GM23338 (cell line): ENCODE data around the gene FOXN1. TPM values are rescaled to one million over a fixed set of nuclear protein-coding genes. Genes with fewer than 3 reads are reported as not detected.
A peak's percentile ranks its signal among the peaks of the same experiment; 100 is the strongest.

ENCODE experiments used
- ATAC-seq: fragments of 200-7000 bp; cut with Tn5 transposase; 3 replicates; pipeline ENCODE4 v1.9.1; 2020
- DNase-seq: peaks from one replicate; pipeline ENCODE4 v3.0.0-alpha.2; 2015; ENCODE audit warnings: low spot score
- H2AFZ ChIP-seq: fragments of 200-600 bp; sonication (generic); 2 replicates; pipeline ENCODE4 v1.8.0; 2016; ENCODE audit warnings: antibody characterized with exemption, mild to moderate bottlenecking, moderate library complexity
- H3F3A ChIP-seq: fragments of 200-600 bp; sonication (generic); replicated peaks from 2 replicates; pipeline ENCODE4 v1.8.0; 2017; ENCODE audit warnings: antibody characterized with exemption, mixed run types, low read depth
- H3K27ac ChIP-seq: fragments of 200-600 bp; sonication (generic); 2 replicates; pipeline ENCODE4 v1.6.1; 2016; ENCODE audit warnings: low read depth
- H3K27me3 ChIP-seq: fragments of 200-600 bp; sonication (generic); 2 replicates; pipeline ENCODE4 v1.8.0; 2016; ENCODE audit warnings: mild to moderate bottlenecking, mixed run types, moderate library complexity; ENCODE audit not compliant: insufficient read depth
- H3K36me3 ChIP-seq: fragments of 200-600 bp; sonication (generic); 2 replicates; pipeline ENCODE4 v1.8.0; 2016; ENCODE audit warnings: mild to moderate bottlenecking; ENCODE audit not compliant: insufficient read depth
- H3K4me1 ChIP-seq: fragments of 200-600 bp; sonication (generic); 2 replicates; pipeline ENCODE4 v1.8.0; 2016; ENCODE audit warnings: mild to moderate bottlenecking, moderate library complexity; ENCODE audit not compliant: insufficient read depth
- H3K4me2 ChIP-seq: fragments of 200-600 bp; sonication (generic); 2 replicates; pipeline ENCODE4 v1.7.1; 2017; ENCODE audit warnings: mixed run types
- H3K4me3 ChIP-seq: fragments of 200-600 bp; sonication (generic); 2 replicates; pipeline ENCODE4 v1.6.1; 2016; ENCODE audit warnings: mixed run types
- H3K79me2 ChIP-seq: fragments of 200-600 bp; sonication (generic); replicated peaks from 2 replicates; pipeline ENCODE4 v1.8.0; 2017; ENCODE audit warnings: mild to moderate bottlenecking; ENCODE audit not compliant: insufficient read depth
- H3K9me2 ChIP-seq: fragments of 200-600 bp; sonication (generic); 2 replicates; pipeline ENCODE4 v1.8.0; 2017; ENCODE audit not compliant: insufficient read depth
- H4K20me1 ChIP-seq: fragments of 200-600 bp; sonication (generic); replicated peaks from 2 replicates; pipeline ENCODE4 v1.8.0; 2017; ENCODE audit warnings: mild to moderate bottlenecking; ENCODE audit not compliant: insufficient read depth
- H3K27ac Mint-ChIP-seq: 2 replicates; pipeline ENCODE4 v1.8.0; 2020; ENCODE audit warnings: inconsistent platforms, mild to moderate bottlenecking, moderate library complexity, mixed read lengths
- H3K27me3 Mint-ChIP-seq: 3 replicates; pipeline ENCODE4 v1.8.0; 2022; ENCODE audit warnings: low read depth, mild to moderate bottlenecking, moderate library complexity, mixed read lengths, inconsistent platforms; ENCODE audit not compliant: insufficient read depth, poor library complexity
- H3K36me3 Mint-ChIP-seq: 3 replicates; pipeline ENCODE4 v1.8.0; 2021; ENCODE audit warnings: low read depth, mild to moderate bottlenecking, inconsistent platforms, moderate library complexity, mixed read lengths
- H3K4me1 Mint-ChIP-seq: 3 replicates; pipeline ENCODE4 v1.8.0; 2020; ENCODE audit warnings: mild to moderate bottlenecking, inconsistent platforms, mixed read lengths
- H3K4me3 Mint-ChIP-seq: 3 replicates; pipeline ENCODE4 v1.8.0; 2021; ENCODE audit warnings: moderate library complexity, mild to moderate bottlenecking, inconsistent platforms, mixed read lengths
- H3K9me3 Mint-ChIP-seq: 3 replicates; pipeline ENCODE4 v1.8.0; 2020; ENCODE audit warnings: moderate library complexity, mild to moderate bottlenecking, inconsistent platforms, mixed read lengths
- CREB1 ChIP-seq: fragments of 250-450 bp; sonication (Bioruptor Pico); IDR thresholded peaks from 2 replicates; pipeline ENCODE4 v1.5.0; 2020; ENCODE audit warnings: low read depth, mild to moderate bottlenecking, moderate library complexity
- CTCF ChIP-seq, 2 experiments: fragments of 200-600 bp in 1 of 2; sonication (generic) in 1 of 2; conservative IDR thresholded peaks; 2 replicates each; pipeline versions ENCODE4 v1.5.1 to v1.6.1; 2016 to 2017; ENCODE audit warnings: antibody characterized with exemption in 2 of 2, low read depth in 2 of 2, mild to moderate bottlenecking in 2 of 2, moderate library complexity in 1 of 2
- EZH2 ChIP-seq: fragments of 200-600 bp; sonication (generic); IDR thresholded peaks from one replicate; pipeline ENCODE4 v1.8.0; 2017; ENCODE audit warnings: antibody characterized with exemption, mild to moderate bottlenecking, low read depth; ENCODE audit not compliant: unreplicated experiment
- EZH2phosphoT487 ChIP-seq: fragments of 200-600 bp; sonication (generic); IDR thresholded peaks from one replicate; pipeline ENCODE4 v1.8.1; 2018; ENCODE audit warnings: antibody characterized with exemption; ENCODE audit not compliant: unreplicated experiment
- JUNB ChIP-seq: IDR thresholded peaks from one replicate; pipeline ENCODE4 v1.6.1; 2016; ENCODE audit warnings: antibody characterized with exemption; ENCODE audit not compliant: unreplicated experiment
- NANOG ChIP-seq: IDR thresholded peaks from 2 replicates; pipeline ENCODE4 v1.6.1; 2016; ENCODE audit warnings: antibody characterized with exemption, borderline replicate concordance
- POLR2AphosphoS5 ChIP-seq: IDR thresholded peaks from 2 replicates; pipeline ENCODE4 v1.6.1; 2016; ENCODE audit warnings: antibody characterized with exemption, low read depth
- STAT1 ChIP-seq: IDR thresholded peaks from one replicate; pipeline ENCODE4 v1.6.1; 2016; ENCODE audit warnings: antibody characterized with exemption; ENCODE audit not compliant: unreplicated experiment
- ZNF114 ChIP-seq: fragments of 250-450 bp; sonication (Bioruptor Pico); IDR thresholded peaks from 2 replicates; pipeline ENCODE4 v1.5.0; 2020; ENCODE audit warnings: mild to moderate bottlenecking, moderate library complexity
- ZNF331 ChIP-seq: fragments of 250-450 bp; sonication (Bioruptor Pico); IDR thresholded peaks from 2 replicates; pipeline ENCODE4 v1.5.0; 2020; ENCODE audit warnings: low read depth, mild to moderate bottlenecking, moderate library complexity
- ZNF462 ChIP-seq: fragments of 250-450 bp; sonication (Bioruptor Pico); IDR thresholded peaks from 2 replicates; pipeline ENCODE4 v1.5.0; 2020; ENCODE audit warnings: mild to moderate bottlenecking, moderate library complexity
- polyA plus RNA-seq: library from polyadenylated mRNA; unstranded; fragments of >200 nt; fragmentation: Nextera tagmentation; extraction: Ambion mirVana; gene quantifications from 2 replicates; pipeline ENCODE4 v1.2.1, GENCODE V29; 2016
- total RNA-seq: library from RNA; depleted of rRNA; stranded (reverse); fragments of >200 nt; shearing (Covaris generic); gene quantifications from 2 replicates; pipeline ENCODE4 v1.2.3, GENCODE V29; 2014
- TF ChIP-seq, protein P1 (sequence below): IDR thresholded peaks from one replicate; pipeline ENCODE4 v1.6.1; 2018; ENCODE audit warnings: antibody characterized with exemption; ENCODE audit not compliant: unreplicated experiment
- TF ChIP-seq, protein P2 (sequence below): IDR thresholded peaks from 2 replicates; pipeline ENCODE4 v1.6.1; 2016; ENCODE audit warnings: antibody characterized with exemption

Gene FOXN1
- total and polyA plus RNA-seq, 2 experiments from 2014 or later = not detected

DNA sequence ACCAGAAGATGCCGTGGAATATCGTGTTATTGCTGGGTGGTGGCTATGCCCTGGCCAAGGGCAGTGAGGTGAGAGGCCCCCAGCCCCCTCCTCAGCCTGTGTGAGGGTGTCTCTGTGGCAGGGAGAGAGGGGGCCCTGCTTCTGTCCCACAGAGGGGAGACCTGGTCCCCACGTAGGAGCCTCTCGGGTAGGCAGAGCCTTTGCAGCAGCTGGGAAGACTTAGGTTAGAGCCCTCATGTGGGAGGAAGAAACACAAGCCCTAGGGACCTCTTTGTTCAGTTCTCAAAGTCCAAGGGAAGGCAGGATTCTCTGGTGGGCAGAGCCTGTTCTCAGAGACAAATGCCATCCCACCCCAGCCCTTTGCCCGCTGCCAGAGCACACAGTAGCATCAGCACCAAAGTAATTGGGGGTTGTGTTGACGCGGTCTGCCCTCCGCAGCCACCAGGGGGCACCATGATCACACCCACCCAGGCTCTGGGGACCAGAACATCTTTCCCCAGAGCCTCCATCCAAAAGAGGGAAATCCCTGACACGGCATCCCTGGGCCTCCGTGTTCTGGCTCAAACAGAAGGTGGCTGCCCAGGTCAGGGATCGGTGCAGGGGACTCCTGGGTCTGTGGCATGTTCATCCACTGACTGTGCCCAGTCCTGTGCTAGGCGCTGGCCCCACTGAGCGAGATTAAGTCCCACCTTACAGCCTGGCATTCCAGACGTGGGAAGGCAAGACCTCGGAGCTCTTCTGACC, 11.5 kb upstream of the FOXN1 start:
- H3K27ac ChIP-seq = no peak overlapping the region
- no peaks in the 10 kb centered on the region for H3K36me3 Mint-ChIP-seq
- H3K27me3 ChIP-seq = no peaks in the 10 kb centered on the region
- H3K79me2 ChIP-seq = no peaks in the 10 kb centered on the region
- peak; percentile 86 for DNase-seq
- no peak overlapping the region for H3K4me3 ChIP-seq
- H3K27me3 Mint-ChIP-seq = peaks cover 9% of the 10 kb centered on the region
- no peaks in the 10 kb centered on the region for H3K9me2 ChIP-seq
- no peak overlapping the region; the same call in 1 of the 2 replicates for H2AFZ ChIP-seq
- peaks cover 15% of the 10 kb centered on the region for H3K4me1 Mint-ChIP-seq
- no peaks in the 10 kb centered on the region for H3F3A ChIP-seq
- peaks cover 11% of the 10 kb centered on the region; the same call in 1 of the 2 replicates for H3K4me1 ChIP-seq
- H3K36me3 ChIP-seq = no peaks in the 10 kb centered on the region
- no peak overlapping the region for H3K4me3 Mint-ChIP-seq
- peak; percentile 85 for ATAC-seq
- H3K4me2 ChIP-seq = no peak overlapping the region
- no peaks in the 10 kb centered on the region for H4K20me1 ChIP-seq
- H3K27ac Mint-ChIP-seq = no peak overlapping the region
- TF ChIP-seq ZNF331 (CRISPR knock-in tag) (no peak), CREB1 (CRISPR knock-in tag) (peak; percentile 39; the same call in 1 of the 2 replicates), POLR2AphosphoS5 (no peak), STAT1 (no peak), CTCF (conservative IDR thresholded peaks at IDR 0.05; ENCODE audit: low read depth in 2 of 2) (peak; percentile 86 to 98), ZNF462 (CRISPR knock-in tag) (no peak), JUNB (no peak), EZH2 (no peak), NANOG (no peak), EZH2phosphoT487 (no peak), ZNF114 (no peak)
- TF ChIP-seq, protein P1, sequence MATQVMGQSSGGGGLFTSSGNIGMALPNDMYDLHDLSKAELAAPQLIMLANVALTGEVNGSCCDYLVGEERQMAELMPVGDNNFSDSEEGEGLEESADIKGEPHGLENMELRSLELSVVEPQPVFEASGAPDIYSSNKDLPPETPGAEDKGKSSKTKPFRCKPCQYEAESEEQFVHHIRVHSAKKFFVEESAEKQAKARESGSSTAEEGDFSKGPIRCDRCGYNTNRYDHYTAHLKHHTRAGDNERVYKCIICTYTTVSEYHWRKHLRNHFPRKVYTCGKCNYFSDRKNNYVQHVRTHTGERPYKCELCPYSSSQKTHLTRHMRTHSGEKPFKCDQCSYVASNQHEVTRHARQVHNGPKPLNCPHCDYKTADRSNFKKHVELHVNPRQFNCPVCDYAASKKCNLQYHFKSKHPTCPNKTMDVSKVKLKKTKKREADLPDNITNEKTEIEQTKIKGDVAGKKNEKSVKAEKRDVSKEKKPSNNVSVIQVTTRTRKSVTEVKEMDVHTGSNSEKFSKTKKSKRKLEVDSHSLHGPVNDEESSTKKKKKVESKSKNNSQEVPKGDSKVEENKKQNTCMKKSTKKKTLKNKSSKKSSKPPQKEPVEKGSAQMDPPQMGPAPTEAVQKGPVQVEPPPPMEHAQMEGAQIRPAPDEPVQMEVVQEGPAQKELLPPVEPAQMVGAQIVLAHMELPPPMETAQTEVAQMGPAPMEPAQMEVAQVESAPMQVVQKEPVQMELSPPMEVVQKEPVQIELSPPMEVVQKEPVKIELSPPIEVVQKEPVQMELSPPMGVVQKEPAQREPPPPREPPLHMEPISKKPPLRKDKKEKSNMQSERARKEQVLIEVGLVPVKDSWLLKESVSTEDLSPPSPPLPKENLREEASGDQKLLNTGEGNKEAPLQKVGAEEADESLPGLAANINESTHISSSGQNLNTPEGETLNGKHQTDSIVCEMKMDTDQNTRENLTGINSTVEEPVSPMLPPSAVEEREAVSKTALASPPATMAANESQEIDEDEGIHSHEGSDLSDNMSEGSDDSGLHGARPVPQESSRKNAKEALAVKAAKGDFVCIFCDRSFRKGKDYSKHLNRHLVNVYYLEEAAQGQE = no peak
- TF ChIP-seq, protein P2, sequence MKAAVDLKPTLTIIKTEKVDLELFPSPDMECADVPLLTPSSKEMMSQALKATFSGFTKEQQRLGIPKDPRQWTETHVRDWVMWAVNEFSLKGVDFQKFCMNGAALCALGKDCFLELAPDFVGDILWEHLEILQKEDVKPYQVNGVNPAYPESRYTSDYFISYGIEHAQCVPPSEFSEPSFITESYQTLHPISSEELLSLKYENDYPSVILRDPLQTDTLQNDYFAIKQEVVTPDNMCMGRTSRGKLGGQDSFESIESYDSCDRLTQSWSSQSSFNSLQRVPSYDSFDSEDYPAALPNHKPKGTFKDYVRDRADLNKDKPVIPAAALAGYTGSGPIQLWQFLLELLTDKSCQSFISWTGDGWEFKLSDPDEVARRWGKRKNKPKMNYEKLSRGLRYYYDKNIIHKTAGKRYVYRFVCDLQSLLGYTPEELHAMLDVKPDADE = no peak
- H3K9me3 Mint-ChIP-seq = no peaks in the 10 kb centered on the region; the same call in 2 of the 3 replicates
